Loucy (cell line): ENCODE results near the gene KRT8.

Source experiments
- CTCF ChIP-seq: fragments of 200-600 bp; sonication (generic); conservative IDR thresholded peaks from 2 replicates; pipeline ENCODE4 v1.5.1; 2014; ENCODE audit warnings: mild to moderate bottlenecking, antibody characterized with exemption, low read length
- EZH2phosphoT487 ChIP-seq: fragments of 200-600 bp; IDR thresholded peaks from 2 replicates; pipeline ENCODE4 v1.6.1; 2018; ENCODE audit warnings: antibody characterized with exemption, mild to moderate bottlenecking, moderate library complexity, borderline replicate concordance

- no peak for TF ChIP-seq EZH2phosphoT487
- no peak for TF ChIP-seq CTCF
These were observed 45.7 kb upstream of the KRT8 start for GRCh38 chr12:52950553-52950952.
